Measurements from ENCODE around the gene FZR1. TPM values are rescaled to one million over a fixed set of nuclear protein-coding genes. Genes with fewer than 3 reads are reported as not detected.

Gene FZR1
- total RNA-seq, 1 donor from 2014 or later, result 51.9 TPM

- no peak for DNase-seq (ENCODE audit: low read depth)
- Histone ChIP-seq H3K4me3 (ENCODE audit: low read depth, low read length) (no peak overlapping the region), H3K27me3 (ENCODE audit: control insufficient read depth, insufficient read depth, low read length) (no peaks in the 10 kb centered on the region), H3K36me3 (ENCODE audit: control insufficient read depth, insufficient read depth, low read length) (peaks cover 4% of the 10 kb centered on the region)
- no peak for TF ChIP-seq CTCF (IDR thresholded peaks at IDR 0.05; ENCODE audit: insufficient read depth, low read length, poor library complexity, severe bottlenecking)
These were observed 18.1 kb downstream of the FZR1 start for GRCh38 chr19:3524078-3524842.

GRCh38 chr19:3524904-3525451 lies 18.9 kb downstream of the FZR1 start:
- H3K27me3 ChIP-seq (ENCODE audit: control insufficient read depth, insufficient read depth, low read length), result no peaks in the 10 kb centered on the region
- no peak overlapping the region for H3K4me3 ChIP-seq (ENCODE audit: low read depth, low read length)
- DNase-seq (ENCODE audit: low read depth), result no peak
- no peak for TF ChIP-seq CTCF (IDR thresholded peaks at IDR 0.05; ENCODE audit: insufficient read depth, low read length, poor library complexity, severe bottlenecking)
- H3K36me3 ChIP-seq (ENCODE audit: control insufficient read depth, insufficient read depth, low read length), result peaks cover 4% of the 10 kb centered on the region

- no peak for DNase-seq (ENCODE audit: low read depth)
- Histone ChIP-seq H3K36me3 (ENCODE audit: control insufficient read depth, insufficient read depth, low read length) (peaks cover 4% of the 10 kb centered on the region), H3K4me3 (ENCODE audit: low read depth, low read length) (no peak overlapping the region), H3K27me3 (ENCODE audit: control insufficient read depth, insufficient read depth, low read length) (no peaks in the 10 kb centered on the region)
- TF ChIP-seq CTCF (IDR thresholded peaks at IDR 0.05; ENCODE audit: insufficient read depth, low read length, poor library complexity, severe bottlenecking), result peak; percentile 36
These were observed 20.6 kb downstream of the FZR1 start for GRCh38 chr19:3526507-3527237.

- no peaks in the 10 kb centered on the region for H3K27me3 ChIP-seq (ENCODE audit: control insufficient read depth, insufficient read depth, low read length)
- no peak overlapping the region for H3K4me3 ChIP-seq (ENCODE audit: low read depth, low read length)
- no peak for DNase-seq (ENCODE audit: low read depth)
- no peak for TF ChIP-seq CTCF (IDR thresholded peaks at IDR 0.05; ENCODE audit: insufficient read depth, low read length, poor library complexity, severe bottlenecking)
- peaks cover 5% of the 10 kb centered on the region for H3K36me3 ChIP-seq (ENCODE audit: control insufficient read depth, insufficient read depth, low read length)
These were observed 21.3 kb downstream of the FZR1 start for GRCh38 chr19:3527238-3527910.

- H3K4me3 ChIP-seq (ENCODE audit: low read depth, low read length), result no peak overlapping the region
- peaks cover 5% of the 10 kb centered on the region for H3K36me3 ChIP-seq (ENCODE audit: control insufficient read depth, insufficient read depth, low read length)
- no peaks in the 10 kb centered on the region for H3K27me3 ChIP-seq (ENCODE audit: control insufficient read depth, insufficient read depth, low read length)
- no peak for DNase-seq (ENCODE audit: low read depth)
- no peak for TF ChIP-seq CTCF (IDR thresholded peaks at IDR 0.05; ENCODE audit: insufficient read depth, low read length, poor library complexity, severe bottlenecking)
These were observed 22.0 kb downstream of the FZR1 start for GRCh38 chr19:3528080-3528479.
